Right atrium auricular region (tissue), 2 donors: ENCODE measurements around the gene DST. TPM values are rescaled to one million over a fixed set of nuclear protein-coding genes. Genes with fewer than 3 reads are reported as not detected.
"Not testable (repeated sequence)": the region's sequence is repeated elsewhere in the genome, so short reads cannot be mapped to it uniquely, and the experiment has no call there.

Experiments used
- DNase-seq: peaks from one replicate; pipeline ENCODE4 v3.0.0-alpha.2; 2019; ENCODE audit warnings: low spot score
- H3K27ac ChIP-seq, 2 donors: fragments of 200-600 bp; sonication (generic); 1 replicate in 1 of 2; 2 replicates in 1 of 2; pipeline ENCODE4 v1.5.1; 2016 to 2019
- H3K27me3 ChIP-seq, 2 donors: fragments of 200-600 bp; sonication (generic); one replicate each; pipeline versions ENCODE4 v1.5.1 to v1.6.0; 2017 to 2019
- H3K36me3 ChIP-seq: fragments of 200-600 bp; sonication (generic); one replicate; pipeline ENCODE4 v1.5.1; 2016
- H3K4me1 ChIP-seq, 2 donors: fragments of 200-600 bp; sonication (generic); one replicate each; pipeline versions ENCODE4 v1.5.1 to v1.6.0; 2017 to 2019
- H3K4me3 ChIP-seq, 2 donors: fragments of 200-600 bp; sonication (generic); 1 replicate in 1 of 2; 2 replicates in 1 of 2; pipeline ENCODE4 v1.5.1; 2017 to 2019; ENCODE audit warnings: mild to moderate bottlenecking in 1 of 2, moderate library complexity in 1 of 2
- H3K9me3 ChIP-seq, 2 donors: fragments of 200-600 bp; sonication (generic); one replicate each; pipeline ENCODE4 v1.5.1; 2019
- total RNA-seq, 2 donors: library from RNA; depleted of rRNA; stranded (reverse); fragments of >200 nt; gene quantifications; one replicate each; pipeline ENCODE4 v1.1.0, GENCODE V29; 2016
- TF ChIP-seq, protein P1 (sequence below), 2 donors: fragments of 200-600 bp; sonication (generic); IDR thresholded peaks; one replicate each; pipeline ENCODE4 v1.5.1; 2019; ENCODE audit warnings: antibody characterized with exemption in 2 of 2

DST gene
- total RNA-seq, 2 donors from 2014 or later: 257 to 285 TPM

DNA sequence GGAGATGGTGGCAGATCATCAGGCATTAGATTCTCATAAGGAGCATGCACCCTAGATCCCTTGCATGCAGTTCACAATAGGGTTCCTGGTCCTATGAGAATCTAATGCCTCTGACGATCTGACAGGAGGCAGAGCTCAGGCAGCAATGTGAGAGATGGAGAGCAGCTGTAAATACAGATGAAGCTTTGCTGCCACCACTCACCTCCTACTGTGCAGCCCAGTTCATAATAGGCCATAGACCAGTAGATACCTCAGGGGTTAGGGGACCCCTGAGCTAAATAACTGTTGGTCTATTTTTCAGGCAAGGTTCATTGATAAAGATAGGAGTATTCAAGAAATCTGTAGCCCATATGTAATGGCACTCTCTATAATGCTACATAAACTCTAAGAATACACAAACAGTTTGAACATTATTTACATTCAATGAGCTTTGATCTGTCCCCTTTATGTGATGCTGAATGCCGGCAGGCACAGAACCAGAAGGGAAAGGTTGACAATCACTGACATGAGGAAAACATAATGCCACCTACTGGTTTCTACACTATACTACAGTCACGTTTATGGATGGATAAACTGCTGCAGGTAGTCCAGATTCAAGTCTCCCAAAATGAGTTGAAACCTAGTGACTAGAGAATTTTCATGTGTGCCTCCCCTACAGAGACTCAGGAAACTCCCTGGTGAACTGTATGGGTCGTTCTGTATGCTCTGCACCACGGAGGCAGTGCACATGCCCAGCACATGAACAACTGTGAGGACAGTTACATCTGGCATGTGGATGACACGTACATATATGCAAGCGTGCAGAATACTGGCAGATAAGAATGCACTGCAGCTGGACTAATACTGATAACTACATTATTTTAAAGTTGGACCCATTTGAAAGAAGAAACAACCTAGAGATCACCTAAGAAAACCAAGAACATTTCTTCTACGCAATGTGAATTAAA lies 72.0 kb downstream of the DST start:
- Histone ChIP-seq H3K27ac (no peak overlapping the region), H3K27me3 (no peaks in the 10 kb centered on the region), H3K4me3 (no peak overlapping the region), H3K4me1 (no peaks in the 10 kb centered on the region), H3K9me3 (no peaks in the 10 kb centered on the region), H3K36me3 (peaks cover 33% of the 10 kb centered on the region)
- no peak for DNase-seq
- TF ChIP-seq, protein P1, sequence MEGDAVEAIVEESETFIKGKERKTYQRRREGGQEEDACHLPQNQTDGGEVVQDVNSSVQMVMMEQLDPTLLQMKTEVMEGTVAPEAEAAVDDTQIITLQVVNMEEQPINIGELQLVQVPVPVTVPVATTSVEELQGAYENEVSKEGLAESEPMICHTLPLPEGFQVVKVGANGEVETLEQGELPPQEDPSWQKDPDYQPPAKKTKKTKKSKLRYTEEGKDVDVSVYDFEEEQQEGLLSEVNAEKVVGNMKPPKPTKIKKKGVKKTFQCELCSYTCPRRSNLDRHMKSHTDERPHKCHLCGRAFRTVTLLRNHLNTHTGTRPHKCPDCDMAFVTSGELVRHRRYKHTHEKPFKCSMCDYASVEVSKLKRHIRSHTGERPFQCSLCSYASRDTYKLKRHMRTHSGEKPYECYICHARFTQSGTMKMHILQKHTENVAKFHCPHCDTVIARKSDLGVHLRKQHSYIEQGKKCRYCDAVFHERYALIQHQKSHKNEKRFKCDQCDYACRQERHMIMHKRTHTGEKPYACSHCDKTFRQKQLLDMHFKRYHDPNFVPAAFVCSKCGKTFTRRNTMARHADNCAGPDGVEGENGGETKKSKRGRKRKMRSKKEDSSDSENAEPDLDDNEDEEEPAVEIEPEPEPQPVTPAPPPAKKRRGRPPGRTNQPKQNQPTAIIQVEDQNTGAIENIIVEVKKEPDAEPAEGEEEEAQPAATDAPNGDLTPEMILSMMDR (IDR thresholded peaks at IDR 0.05): peak; percentile 50 to 73

DNA sequence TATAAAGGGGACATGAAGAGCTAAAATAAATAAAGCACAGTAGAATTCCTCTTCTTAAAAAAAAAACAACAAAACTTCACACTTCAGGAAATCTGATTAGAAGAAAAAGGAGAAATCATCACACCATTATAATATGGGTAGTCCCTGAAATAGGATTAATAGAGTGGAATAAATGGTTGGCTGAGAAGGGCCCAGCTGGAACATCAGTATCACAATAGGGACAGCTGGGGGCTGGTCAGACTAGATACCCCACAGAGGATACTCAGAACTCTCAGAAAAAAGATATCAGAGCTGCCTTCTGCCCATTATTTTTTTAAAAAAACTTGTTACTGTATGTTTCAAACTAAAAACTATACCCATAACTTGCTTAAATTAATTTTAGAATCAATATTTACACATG lies 75.2 kb downstream of the DST start:
- peaks cover 45% of the 10 kb centered on the region for H3K36me3 ChIP-seq
- H3K27me3 ChIP-seq: no peaks in the 10 kb centered on the region
- TF ChIP-seq, protein P1 (IDR thresholded peaks at IDR 0.05): no peak
- no peak for DNase-seq
- H3K4me3 ChIP-seq: no peak overlapping the region
- no peak overlapping the region for H3K27ac ChIP-seq
- H3K9me3 ChIP-seq: no peaks in the 10 kb centered on the region
- no peaks in the 10 kb centered on the region for H3K4me1 ChIP-seq

DNA sequence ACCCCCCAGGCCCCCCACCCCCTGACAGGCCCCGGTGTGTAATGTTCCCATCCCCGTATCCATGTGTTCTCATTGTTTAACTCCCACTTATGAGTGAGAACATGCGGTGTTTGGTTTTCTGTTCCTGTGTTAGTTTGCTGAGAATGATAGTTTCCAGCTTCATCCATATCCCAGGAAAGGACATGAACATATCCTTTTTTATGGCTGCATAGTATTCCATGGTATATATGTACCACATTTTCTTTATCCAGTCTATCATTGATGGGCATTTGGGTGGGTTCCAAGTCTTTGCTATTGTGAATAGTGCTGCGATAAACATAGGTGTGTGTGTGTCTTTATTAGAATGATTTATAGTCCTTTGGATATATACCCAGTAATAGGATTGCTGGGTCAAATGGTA lies 80.0 kb downstream of the DST start:
- not testable (repeated sequence) for H3K4me3 ChIP-seq, DNase-seq, H3K27me3 ChIP-seq, H3K4me1 ChIP-seq, H3K27ac ChIP-seq, H3K9me3 ChIP-seq
- H3K36me3 ChIP-seq: peaks cover 60% of the 10 kb centered on the region

DNA sequence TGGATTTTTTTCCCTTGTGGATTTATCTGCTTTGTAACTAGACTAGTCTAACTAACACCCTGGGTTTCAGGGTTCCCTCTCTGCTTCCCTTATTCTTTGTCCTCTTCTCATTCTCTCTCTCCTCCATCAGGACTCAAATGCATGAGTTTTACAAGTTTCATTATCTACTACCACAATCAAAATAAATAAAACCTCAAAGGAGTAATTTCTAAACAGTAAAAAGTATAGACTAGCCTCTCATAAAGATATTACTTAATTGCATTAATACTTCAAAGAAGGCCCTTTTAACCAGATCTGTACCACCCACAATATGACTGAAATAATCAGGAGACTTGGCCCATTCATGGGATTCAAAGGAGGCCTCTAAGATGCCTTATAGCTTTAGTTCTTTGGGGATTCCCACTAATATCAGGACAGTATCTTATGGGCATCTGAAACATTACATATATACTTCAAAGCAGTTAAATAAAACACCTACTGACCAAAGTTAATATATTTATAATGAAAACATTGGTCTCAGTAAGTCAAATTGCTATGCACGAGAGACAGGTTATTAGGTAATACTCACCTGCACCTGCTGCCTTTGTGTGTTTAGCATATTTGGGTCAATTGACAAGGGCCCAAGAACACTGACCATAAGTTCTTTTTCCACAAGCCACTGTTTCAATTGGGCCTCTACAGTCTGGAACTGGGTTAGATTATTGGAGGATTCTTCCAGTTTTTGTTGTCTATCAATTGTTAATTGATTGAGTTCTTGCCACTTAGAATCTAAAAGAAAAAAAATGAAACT lies 85.7 kb downstream of the DST start:
- peaks cover 0 to 18% of the 10 kb centered on the region in 2 donors for H3K4me1 ChIP-seq
- no peak overlapping the region for H3K27ac ChIP-seq
- no peaks in the 10 kb centered on the region for H3K9me3 ChIP-seq
- peaks cover 50% of the 10 kb centered on the region for H3K36me3 ChIP-seq
- DNase-seq: no peak
- TF ChIP-seq, protein P1 (IDR thresholded peaks at IDR 0.05): no peak
- H3K27me3 ChIP-seq: no peaks in the 10 kb centered on the region
- no peak overlapping the region for H3K4me3 ChIP-seq

DNA sequence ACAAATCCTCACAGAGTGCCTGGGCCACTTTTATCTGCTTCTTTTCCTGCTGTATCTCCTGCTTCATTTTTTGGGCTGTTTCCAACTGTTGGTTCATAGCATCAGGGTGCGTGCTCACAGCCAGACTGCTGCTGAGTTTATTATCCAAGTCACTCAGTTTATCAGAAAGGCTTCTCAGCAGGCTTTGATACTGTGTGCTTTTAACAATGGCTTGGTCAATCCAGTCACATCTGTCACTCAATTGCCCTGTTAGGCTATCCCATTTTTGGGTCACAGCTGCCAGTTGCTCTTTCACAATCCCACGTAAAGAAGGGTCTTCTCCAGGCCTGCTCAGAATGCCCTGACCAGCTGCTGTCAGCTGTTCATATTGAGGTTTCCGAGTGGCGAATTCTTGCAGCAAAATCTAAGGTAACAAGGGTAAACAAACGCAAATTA lies 87.2 kb downstream of the DST start:
- peaks cover 46% of the 10 kb centered on the region for H3K36me3 ChIP-seq

More for the DNA sequence above, 87.2 kb downstream of the DST start:
- no peak for DNase-seq
- TF ChIP-seq, protein P1 (IDR thresholded peaks at IDR 0.05): no peak
- no peaks in the 10 kb centered on the region for H3K9me3 ChIP-seq
- no peak overlapping the region for H3K4me3 ChIP-seq
- H3K27ac ChIP-seq: peak overlapping the region; percentile 23 to 55
- H3K27me3 ChIP-seq: no peaks in the 10 kb centered on the region
- H3K4me1 ChIP-seq: peaks cover 0 to 26% of the 10 kb centered on the region in 2 donors
